Stimulated activated CD4-positive, alpha-beta T cell treated with anti-CD3 and anti-CD28 coated beads, Interleukin-1b, Interleukin-23, amount 100 ng/mL, for 24 hours (primary cell): ENCODE data around the gene LHPP.

Experiments
- DNase-seq, 4 experiments: peaks; one replicate each; pipeline ENCODE4 v3.0.0-alpha.2; 2020; ENCODE audit warnings: low read depth in 4 of 4, low spot score in 1 of 4

LHPP gene

GRCh38 chr10:124496150-124496549 lies 34.5 kb downstream of the LHPP start:
- no peak for DNase-seq

GRCh38 chr10:124496620-124497019 lies 35.0 kb downstream of the LHPP start:
- no peak for DNase-seq

GRCh38 chr10:124497196-124497881 lies 35.7 kb downstream of the LHPP start:
- no peak for DNase-seq

GRCh38 chr10:124498056-124498455 lies 36.4 kb downstream of the LHPP start:
- DNase-seq: no peak

GRCh38 chr10:124500757-124501156 lies 39.1 kb downstream of the LHPP start:
- DNase-seq: no peak

- no peak for DNase-seq
These were observed 43.1 kb downstream of the LHPP start for GRCh38 chr10:124504711-124505110.

- DNase-seq: no peak
These were observed 43.7 kb downstream of the LHPP start for GRCh38 chr10:124505279-124505678.

GRCh38 chr10:124508070-124508667 lies 46.5 kb downstream of the LHPP start:
- DNase-seq: no peak

GRCh38 chr10:124508907-124509454 lies 47.4 kb downstream of the LHPP start:
- no peak for DNase-seq

- no peak for DNase-seq
These were observed 48.4 kb downstream of the LHPP start for GRCh38 chr10:124509880-124510632.

GRCh38 chr10:124510759-124511158 lies 49.1 kb downstream of the LHPP start:
- DNase-seq: no peak

- DNase-seq: no peak
These were observed 49.8 kb downstream of the LHPP start for GRCh38 chr10:124511205-124512039.

- no peak for DNase-seq
These were observed 50.4 kb downstream of the LHPP start for GRCh38 chr10:124512040-124512428.

GRCh38 chr10:124512600-124512999 lies 51.0 kb downstream of the LHPP start:
- no peak for DNase-seq

GRCh38 chr10:124515244-124515970 lies 53.8 kb downstream of the LHPP start:
- no peak for DNase-seq

GRCh38 chr10:124516181-124516580 lies 54.6 kb downstream of the LHPP start:
- DNase-seq: no peak

GRCh38 chr10:124516746-124517397 lies 55.2 kb downstream of the LHPP start:
- DNase-seq: no peak

GRCh38 chr10:124517461-124517860 lies 55.8 kb downstream of the LHPP start:
- DNase-seq: no peak

GRCh38 chr10:124517931-124518330 lies 56.3 kb downstream of the LHPP start:
- no peak for DNase-seq

GRCh38 chr10:124518366-124518765 lies 56.7 kb downstream of the LHPP start:
- no peak for DNase-seq
